Measurements from ENCODE around the gene ILDR2. TPM values are rescaled to one million over a fixed set of nuclear protein-coding genes. Genes with fewer than 3 reads are reported as not detected.

The ILDR2 gene
- total and polyA plus RNA-seq, 10 of the 15 experiments (the other 5 are each of a cell fraction or from before 2014, with no cell fraction given): 0.05 to 5.3 (median 1.9) TPM

DNA sequence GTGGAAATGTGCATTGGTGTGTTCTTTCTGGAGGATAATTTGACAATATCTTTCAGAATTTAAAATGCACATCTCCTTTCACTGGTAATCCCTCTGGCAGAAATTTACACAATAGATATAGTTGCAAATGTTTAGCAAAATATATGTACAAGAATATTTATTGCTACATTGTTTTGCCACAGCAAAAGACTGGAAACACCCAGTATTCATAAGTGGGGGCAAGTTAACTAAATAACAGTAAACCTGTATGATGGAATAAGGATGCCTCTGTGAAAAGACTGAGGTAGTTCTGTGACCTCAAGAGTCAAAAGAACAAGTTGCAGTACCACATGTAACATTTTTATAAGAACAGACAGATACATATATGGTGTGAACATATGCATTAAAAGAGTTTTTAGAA is 85.6 kb downstream of the ILDR2 start:
- no peak overlapping the region for H3K9ac ChIP-seq (ENCODE audit: control insufficient read depth, insufficient read depth, low read length)
- FAIRE-seq: no peak
- in situ Hi-C loops (cut with MboI): no loop called here
- H3K4me2 ChIP-seq (ENCODE audit: control insufficient read depth, insufficient read depth): no peak overlapping the region
- H3K79me2 ChIP-seq (ENCODE audit: control insufficient read depth, insufficient read depth, low read length): no peaks in the 10 kb centered on the region
- H3K9me3 ChIP-seq (replicated peaks; ENCODE audit: control insufficient read depth, insufficient read depth, low read length): no peaks in the 10 kb centered on the region
- H3K27me3 ChIP-seq (replicated peaks in 1 of 2; ENCODE audit: control insufficient read depth in 2 of 2, insufficient read depth in 2 of 2, low read length in 1 of 2): no peaks in the 10 kb centered on the region; a peak in 2 of 4 replicates
- intact Hi-C loops (cut with micrococcal nuclease; ENCODE audit: unreplicated experiment): no loop called here
- H4K20me1 ChIP-seq (ENCODE audit: control insufficient read depth, insufficient read depth): no peaks in the 10 kb centered on the region
- no peaks in the 10 kb centered on the region for H3K36me3 ChIP-seq (ENCODE audit: control insufficient read depth in 2 of 2, insufficient read depth in 2 of 2, low read length in 1 of 2)
- ChIA-PET SMC1A (ENCODE audit: uncharacterized antibody, unreplicated experiment) (no interaction called here), RAD21 (ENCODE audit: unreplicated experiment) (no interaction called here), CTCF (no interaction called here), POLR2A (no interaction called here)
- H3K27ac ChIP-seq (ENCODE audit: control insufficient read depth, insufficient read depth): no peak overlapping the region
- no peak for ATAC-seq
- no TSS peak for BruUV-seq (replicated peaks)
- DNase-seq (ENCODE audit: low read depth, low spot score): no peak
- H3K4me1 ChIP-seq (ENCODE audit: control insufficient read depth, insufficient read depth, low read length): peaks cover 3% of the 10 kb centered on the region; the same call in 1 of the 2 replicates
- no peak overlapping the region for H2AFZ ChIP-seq (ENCODE audit: control insufficient read depth, low read depth, low read length)
- H3K4me3 ChIP-seq: no peak overlapping the region
- TF ChIP-seq SIX5 (IDR thresholded peaks at IDR 0.05; ENCODE audit: low read depth, low read length, severe bottlenecking) (no peak), KLF5 (IDR thresholded peaks at IDR 0.05; ENCODE audit: partially characterized antibody) (no peak)
- TF ChIP-seq, protein P1, sequence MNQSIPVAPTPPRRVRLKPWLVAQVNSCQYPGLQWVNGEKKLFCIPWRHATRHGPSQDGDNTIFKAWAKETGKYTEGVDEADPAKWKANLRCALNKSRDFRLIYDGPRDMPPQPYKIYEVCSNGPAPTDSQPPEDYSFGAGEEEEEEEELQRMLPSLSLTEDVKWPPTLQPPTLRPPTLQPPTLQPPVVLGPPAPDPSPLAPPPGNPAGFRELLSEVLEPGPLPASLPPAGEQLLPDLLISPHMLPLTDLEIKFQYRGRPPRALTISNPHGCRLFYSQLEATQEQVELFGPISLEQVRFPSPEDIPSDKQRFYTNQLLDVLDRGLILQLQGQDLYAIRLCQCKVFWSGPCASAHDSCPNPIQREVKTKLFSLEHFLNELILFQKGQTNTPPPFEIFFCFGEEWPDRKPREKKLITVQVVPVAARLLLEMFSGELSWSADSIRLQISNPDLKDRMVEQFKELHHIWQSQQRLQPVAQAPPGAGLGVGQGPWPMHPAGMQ (IDR thresholded peaks at IDR 0.05; ENCODE audit: borderline replicate concordance): no peak

DNA sequence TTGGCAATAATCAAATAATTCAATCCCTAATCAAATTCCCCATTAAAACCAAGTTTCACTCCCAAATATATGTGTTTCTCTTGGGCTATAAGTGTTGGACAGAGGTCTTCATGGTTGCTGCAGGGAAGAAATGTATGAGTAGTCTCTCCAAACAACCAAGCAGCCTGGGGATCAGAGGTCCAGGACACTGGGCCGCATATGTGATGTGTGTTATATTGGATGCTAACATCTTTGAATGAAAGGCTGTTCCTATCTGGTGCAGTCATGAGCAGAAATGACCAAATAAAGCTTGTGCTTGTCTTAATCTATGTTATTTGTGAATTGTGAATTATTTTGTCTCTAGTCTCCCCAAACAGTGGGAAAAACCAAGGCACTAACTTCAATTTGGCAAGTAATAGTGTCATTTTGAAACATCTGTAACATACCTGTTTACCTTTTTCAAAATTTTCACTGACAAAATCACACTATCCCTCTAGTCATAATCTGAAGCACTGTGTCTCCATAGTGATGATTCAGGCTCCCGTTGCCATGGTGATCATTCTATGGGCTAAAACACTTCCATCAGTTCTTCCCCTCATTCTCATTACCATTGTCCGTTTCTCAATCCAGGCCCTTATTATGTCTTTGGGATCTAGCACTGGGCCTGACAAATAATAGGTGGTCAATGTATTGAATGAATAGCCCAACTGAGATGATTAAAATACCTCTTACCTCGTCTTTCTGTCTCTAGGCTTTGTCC is 86.8 kb downstream of the ILDR2 start:
- no peak overlapping the region for H3K4me3 ChIP-seq
- in situ Hi-C loops (cut with MboI) (no loop called here), intact Hi-C loops (cut with micrococcal nuclease; ENCODE audit: unreplicated experiment) (no loop called here)
- no peak overlapping the region for H3K27ac ChIP-seq (ENCODE audit: control insufficient read depth, insufficient read depth)
- H3K9ac ChIP-seq (ENCODE audit: control insufficient read depth, insufficient read depth, low read length): no peak overlapping the region
- no peak overlapping the region for H3K4me2 ChIP-seq (ENCODE audit: control insufficient read depth, insufficient read depth)
- ChIA-PET POLR2A (no interaction called here), RAD21 (ENCODE audit: unreplicated experiment) (no interaction called here), CTCF (no interaction called here), SMC1A (ENCODE audit: uncharacterized antibody, unreplicated experiment) (no interaction called here)
- WGBS (ENCODE audit: insufficient coverage, insufficient replicate concordance, low lambda C conversion rate, missing lambda C conversion rate): 41% methylated on average over 4 of the region's 4 CpGs
- H3K36me3 ChIP-seq (ENCODE audit: control insufficient read depth in 2 of 2, insufficient read depth in 2 of 2, low read length in 1 of 2): no peaks in the 10 kb centered on the region
- no peak overlapping the region for H2AFZ ChIP-seq (ENCODE audit: control insufficient read depth, low read depth, low read length)
- H3K79me2 ChIP-seq (ENCODE audit: control insufficient read depth, insufficient read depth, low read length): no peaks in the 10 kb centered on the region
- DNase-seq (ENCODE audit: low read depth, low spot score): no peak
- FAIRE-seq: no peak
- ATAC-seq: no peak
- BruUV-seq (replicated peaks): no TSS peak
- H4K20me1 ChIP-seq (ENCODE audit: control insufficient read depth, insufficient read depth): no peaks in the 10 kb centered on the region
- H3K4me1 ChIP-seq (ENCODE audit: control insufficient read depth, insufficient read depth, low read length): peaks cover 7% of the 10 kb centered on the region; the same call in 1 of the 2 replicates
- H3K27me3 ChIP-seq (replicated peaks in 1 of 2; ENCODE audit: control insufficient read depth in 2 of 2, insufficient read depth in 2 of 2, low read length in 1 of 2): peaks cover 0 to 3% of the 10 kb centered on the region in 2 experiments; a peak in 1 of 4 replicates
- H3K9me3 ChIP-seq (replicated peaks; ENCODE audit: control insufficient read depth, insufficient read depth, low read length): no peaks in the 10 kb centered on the region
- TF ChIP-seq, protein P2, sequence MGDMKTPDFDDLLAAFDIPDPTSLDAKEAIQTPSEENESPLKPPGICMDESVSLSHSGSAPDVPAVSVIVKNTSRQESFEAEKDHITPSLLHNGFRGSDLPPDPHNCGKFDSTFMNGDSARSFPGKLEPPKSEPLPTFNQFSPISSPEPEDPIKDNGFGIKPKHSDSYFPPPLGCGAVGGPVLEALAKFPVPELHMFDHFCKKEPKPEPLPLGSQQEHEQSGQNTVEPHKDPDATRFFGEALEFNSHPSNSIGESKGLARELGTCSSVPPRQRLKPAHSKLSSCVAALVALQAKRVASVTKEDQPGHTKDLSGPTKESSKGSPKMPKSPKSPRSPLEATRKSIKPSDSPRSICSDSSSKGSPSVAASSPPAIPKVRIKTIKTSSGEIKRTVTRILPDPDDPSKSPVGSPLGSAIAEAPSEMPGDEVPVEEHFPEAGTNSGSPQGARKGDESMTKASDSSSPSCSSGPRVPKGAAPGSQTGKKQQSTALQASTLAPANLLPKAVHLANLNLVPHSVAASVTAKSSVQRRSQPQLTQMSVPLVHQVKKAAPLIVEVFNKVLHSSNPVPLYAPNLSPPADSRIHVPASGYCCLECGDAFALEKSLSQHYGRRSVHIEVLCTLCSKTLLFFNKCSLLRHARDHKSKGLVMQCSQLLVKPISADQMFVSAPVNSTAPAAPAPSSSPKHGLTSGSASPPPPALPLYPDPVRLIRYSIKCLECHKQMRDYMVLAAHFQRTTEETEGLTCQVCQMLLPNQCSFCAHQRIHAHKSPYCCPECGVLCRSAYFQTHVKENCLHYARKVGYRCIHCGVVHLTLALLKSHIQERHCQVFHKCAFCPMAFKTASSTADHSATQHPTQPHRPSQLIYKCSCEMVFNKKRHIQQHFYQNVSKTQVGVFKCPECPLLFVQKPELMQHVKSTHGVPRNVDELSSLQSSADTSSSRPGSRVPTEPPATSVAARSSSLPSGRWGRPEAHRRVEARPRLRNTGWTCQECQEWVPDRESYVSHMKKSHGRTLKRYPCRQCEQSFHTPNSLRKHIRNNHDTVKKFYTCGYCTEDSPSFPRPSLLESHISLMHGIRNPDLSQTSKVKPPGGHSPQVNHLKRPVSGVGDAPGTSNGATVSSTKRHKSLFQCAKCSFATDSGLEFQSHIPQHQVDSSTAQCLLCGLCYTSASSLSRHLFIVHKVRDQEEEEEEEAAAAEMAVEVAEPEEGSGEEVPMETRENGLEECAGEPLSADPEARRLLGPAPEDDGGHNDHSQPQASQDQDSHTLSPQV (IDR thresholded peaks at IDR 0.05): no peak
- TF ChIP-seq MXI1 (IDR thresholded peaks at IDR 0.05; ENCODE audit: low read depth, low read length) (no peak), SMC3 (IDR thresholded peaks at IDR 0.05; ENCODE audit: borderline replicate concordance, low read length) (no peak), RBBP5 (conservative IDR thresholded peaks at IDR 0.05) (no peak), GATAD2B (conservative IDR thresholded peaks at IDR 0.05; ENCODE audit: low read depth) (no peak), CREM (IDR thresholded peaks at IDR 0.05; ENCODE audit: low read depth) (no peak), PAX5 (IDR thresholded peaks at IDR 0.05; ENCODE audit: borderline replicate concordance, low read depth, low read length) (no peak), DPF2 (IDR thresholded peaks at IDR 0.05) (no peak), SUZ12 (IDR thresholded peaks at IDR 0.05; ENCODE audit: unreplicated experiment) (no peak), TAF1 (IDR thresholded peaks at IDR 0.05; ENCODE audit: borderline replicate concordance, low read depth, low read length) (no peak), IKZF1 (conservative IDR thresholded peaks at IDR 0.05) (no peak)
